Nephron progenitor cell (in vitro differentiated cells): Measurements from ENCODE around the gene CHMP1A.
"Not testable (repeated sequence)": the region's sequence is repeated elsewhere in the genome, so short reads cannot be mapped to it uniquely, and the experiment has no call there.

Experiments
- DNase-seq: peaks from one replicate; pipeline ENCODE4 v3.0.0; 2021
- H3K27ac Mint-ChIP-seq: 2 replicates; pipeline ENCODE4 v1.8.0; 2021; ENCODE audit warnings: mild to moderate bottlenecking, moderate library complexity, mixed read lengths
- H3K27me3 Mint-ChIP-seq: 2 replicates; pipeline ENCODE4 v1.8.0; 2021; ENCODE audit warnings: mild to moderate bottlenecking, low read depth, mixed read lengths; ENCODE audit not compliant: poor library complexity
- H3K36me3 Mint-ChIP-seq: 2 replicates; pipeline ENCODE4 v1.8.0; 2021; ENCODE audit warnings: low read depth, mixed read lengths
- H3K4me1 Mint-ChIP-seq: 2 replicates; pipeline ENCODE4 v1.8.0; 2021; ENCODE audit warnings: mixed read lengths
- H3K4me3 Mint-ChIP-seq: 2 replicates; pipeline ENCODE4 v1.8.0; 2021; ENCODE audit warnings: mild to moderate bottlenecking, moderate library complexity, mixed read lengths
- H3K9me3 Mint-ChIP-seq: 2 replicates; pipeline ENCODE4 v1.8.0; 2021; ENCODE audit warnings: mild to moderate bottlenecking, moderate library complexity, mixed read lengths
- CTCF ChIP-seq: fragments of 200-600 bp; sonication (generic); IDR thresholded peaks from 2 replicates; pipeline ENCODE4 v1.5.0; 2021; ENCODE audit warnings: antibody characterized with exemption

Gene CHMP1A

GRCh38 chr16:89687092-89687940 lies 29.8 kb upstream of the CHMP1A start:
- DNase-seq, result no peak
- H3K9me3 Mint-ChIP-seq, result peaks cover 38% of the 10 kb centered on the region
- peak overlapping the region; percentile 85 for H3K27ac Mint-ChIP-seq
- H3K4me1 Mint-ChIP-seq, result peaks cover 9% of the 10 kb centered on the region
- TF ChIP-seq CTCF, result no peak
- no peaks in the 10 kb centered on the region for H3K27me3 Mint-ChIP-seq
- peak overlapping the region; percentile 85 for H3K4me3 Mint-ChIP-seq
- H3K36me3 Mint-ChIP-seq, result peaks cover 62% of the 10 kb centered on the region

GRCh38 chr16:89686520-89687091 lies 29.1 kb upstream of the CHMP1A start, which contains the start of gene CDK10:
CDK10 (plus strand) TSS chr16:89686689; CDS start chr16:89686711, 22 bp downstream.
- H3K4me3 Mint-ChIP-seq, result peak within 1 kb of the TSS; percentile 87
- peak; percentile 97 for DNase-seq
- H3K4me1 Mint-ChIP-seq, result peaks cover 9% of the 10 kb centered on the region
- peaks cover 44% of the 10 kb centered on the region for H3K9me3 Mint-ChIP-seq
- no peak for TF ChIP-seq CTCF
- H3K27ac Mint-ChIP-seq, result peak within 1 kb of the TSS; percentile 85
- H3K36me3 Mint-ChIP-seq, result peaks cover 66% of the 10 kb centered on the region
- no peaks in the 10 kb centered on the region for H3K27me3 Mint-ChIP-seq

- no peak for DNase-seq
- Mint-ChIP-seq H3K27ac (no peak overlapping the region), H3K4me3 (no peak overlapping the region), H3K9me3 (peaks cover 51% of the 10 kb centered on the region), H3K4me1 (peaks cover 9% of the 10 kb centered on the region), H3K27me3 (no peaks in the 10 kb centered on the region), H3K36me3 (peaks cover 73% of the 10 kb centered on the region)
- no peak for TF ChIP-seq CTCF
These were observed 28.4 kb upstream of the CHMP1A start for GRCh38 chr16:89685916-89686315.

- Mint-ChIP-seq H3K27ac (no peak overlapping the region), H3K27me3 (no peaks in the 10 kb centered on the region), H3K36me3 (peaks cover 88% of the 10 kb centered on the region), H3K4me3 (no peak overlapping the region), H3K9me3 (peaks cover 94% of the 10 kb centered on the region), H3K4me1 (no peaks in the 10 kb centered on the region)
- no peak for TF ChIP-seq CTCF
- DNase-seq, result no peak
These were observed 20.8 kb upstream of the CHMP1A start for GRCh38 chr16:89678258-89678657.

GRCh38 chr16:89672177-89672941 lies 14.9 kb upstream of the CHMP1A start:
- no peak for TF ChIP-seq CTCF
- Mint-ChIP-seq H3K36me3 (peaks cover 75% of the 10 kb centered on the region), H3K27me3 (peaks cover 2% of the 10 kb centered on the region), H3K4me1 (peaks cover 6% of the 10 kb centered on the region), H3K27ac (no peak overlapping the region), H3K4me3 (no peak overlapping the region), H3K9me3 (peaks cover 49% of the 10 kb centered on the region)
- DNase-seq, result no peak

GRCh38 chr16:89671565-89671964 lies 14.1 kb upstream of the CHMP1A start:
- not testable (repeated sequence) for H3K27ac Mint-ChIP-seq, H3K27me3 Mint-ChIP-seq, H3K4me3 Mint-ChIP-seq, H3K4me1 Mint-ChIP-seq, DNase-seq
- Mint-ChIP-seq H3K36me3 (peaks cover 75% of the 10 kb centered on the region), H3K9me3 (peaks cover 47% of the 10 kb centered on the region)
